GM23338 (cell line): ENCODE data around the gene NT5C3B. TPM values are rescaled to one million over a fixed set of nuclear protein-coding genes. Genes with fewer than 3 reads are reported as not detected.
A peak's percentile ranks its signal among the peaks of the same experiment; 100 is the strongest.

Experiments used
- ATAC-seq: fragments of 200-7000 bp; cut with Tn5 transposase; 3 replicates; pipeline ENCODE4 v1.9.1; 2020
- DNase-seq: peaks from one replicate; pipeline ENCODE4 v3.0.0-alpha.2; 2015; ENCODE audit warnings: low spot score
- H2AFZ ChIP-seq: fragments of 200-600 bp; sonication (generic); 2 replicates; pipeline ENCODE4 v1.8.0; 2016; ENCODE audit warnings: antibody characterized with exemption, mild to moderate bottlenecking, moderate library complexity
- H3F3A ChIP-seq: fragments of 200-600 bp; sonication (generic); replicated peaks from 2 replicates; pipeline ENCODE4 v1.8.0; 2017; ENCODE audit warnings: antibody characterized with exemption, mixed run types, low read depth
- H3K27ac ChIP-seq: fragments of 200-600 bp; sonication (generic); 2 replicates; pipeline ENCODE4 v1.6.1; 2016; ENCODE audit warnings: low read depth
- H3K27me3 ChIP-seq: fragments of 200-600 bp; sonication (generic); 2 replicates; pipeline ENCODE4 v1.8.0; 2016; ENCODE audit warnings: mild to moderate bottlenecking, mixed run types, moderate library complexity; ENCODE audit not compliant: insufficient read depth
- H3K36me3 ChIP-seq: fragments of 200-600 bp; sonication (generic); 2 replicates; pipeline ENCODE4 v1.8.0; 2016; ENCODE audit warnings: mild to moderate bottlenecking; ENCODE audit not compliant: insufficient read depth
- H3K4me1 ChIP-seq: fragments of 200-600 bp; sonication (generic); 2 replicates; pipeline ENCODE4 v1.8.0; 2016; ENCODE audit warnings: mild to moderate bottlenecking, moderate library complexity; ENCODE audit not compliant: insufficient read depth
- H3K4me2 ChIP-seq: fragments of 200-600 bp; sonication (generic); 2 replicates; pipeline ENCODE4 v1.7.1; 2017; ENCODE audit warnings: mixed run types
- H3K4me3 ChIP-seq: fragments of 200-600 bp; sonication (generic); 2 replicates; pipeline ENCODE4 v1.6.1; 2016; ENCODE audit warnings: mixed run types
- H3K79me2 ChIP-seq: fragments of 200-600 bp; sonication (generic); replicated peaks from 2 replicates; pipeline ENCODE4 v1.8.0; 2017; ENCODE audit warnings: mild to moderate bottlenecking; ENCODE audit not compliant: insufficient read depth
- H3K9me2 ChIP-seq: fragments of 200-600 bp; sonication (generic); 2 replicates; pipeline ENCODE4 v1.8.0; 2017; ENCODE audit not compliant: insufficient read depth
- H4K20me1 ChIP-seq: fragments of 200-600 bp; sonication (generic); replicated peaks from 2 replicates; pipeline ENCODE4 v1.8.0; 2017; ENCODE audit warnings: mild to moderate bottlenecking; ENCODE audit not compliant: insufficient read depth
- H3K27ac Mint-ChIP-seq: 2 replicates; pipeline ENCODE4 v1.8.0; 2020; ENCODE audit warnings: inconsistent platforms, mild to moderate bottlenecking, moderate library complexity, mixed read lengths
- H3K27me3 Mint-ChIP-seq: 3 replicates; pipeline ENCODE4 v1.8.0; 2022; ENCODE audit warnings: low read depth, mild to moderate bottlenecking, moderate library complexity, mixed read lengths, inconsistent platforms; ENCODE audit not compliant: insufficient read depth, poor library complexity
- H3K36me3 Mint-ChIP-seq: 3 replicates; pipeline ENCODE4 v1.8.0; 2021; ENCODE audit warnings: low read depth, mild to moderate bottlenecking, inconsistent platforms, moderate library complexity, mixed read lengths
- H3K4me1 Mint-ChIP-seq: 3 replicates; pipeline ENCODE4 v1.8.0; 2020; ENCODE audit warnings: mild to moderate bottlenecking, inconsistent platforms, mixed read lengths
- H3K4me3 Mint-ChIP-seq: 3 replicates; pipeline ENCODE4 v1.8.0; 2021; ENCODE audit warnings: moderate library complexity, mild to moderate bottlenecking, inconsistent platforms, mixed read lengths
- H3K9me3 Mint-ChIP-seq: 3 replicates; pipeline ENCODE4 v1.8.0; 2020; ENCODE audit warnings: moderate library complexity, mild to moderate bottlenecking, inconsistent platforms, mixed read lengths
- CREB1 ChIP-seq: fragments of 250-450 bp; sonication (Bioruptor Pico); IDR thresholded peaks from 2 replicates; pipeline ENCODE4 v1.5.0; 2020; ENCODE audit warnings: low read depth, mild to moderate bottlenecking, moderate library complexity
- CTCF ChIP-seq, 2 experiments: fragments of 200-600 bp in 1 of 2; sonication (generic) in 1 of 2; conservative IDR thresholded peaks; 2 replicates each; pipeline versions ENCODE4 v1.5.1 to v1.6.1; 2016 to 2017; ENCODE audit warnings: antibody characterized with exemption in 2 of 2, low read depth in 2 of 2, mild to moderate bottlenecking in 2 of 2, moderate library complexity in 1 of 2
- ETS1 ChIP-seq: IDR thresholded peaks from 2 replicates; pipeline ENCODE4 v1.6.1; 2016; ENCODE audit warnings: antibody characterized with exemption
- EZH2 ChIP-seq: fragments of 200-600 bp; sonication (generic); IDR thresholded peaks from one replicate; pipeline ENCODE4 v1.8.0; 2017; ENCODE audit warnings: antibody characterized with exemption, mild to moderate bottlenecking, low read depth; ENCODE audit not compliant: unreplicated experiment
- EZH2phosphoT487 ChIP-seq: fragments of 200-600 bp; sonication (generic); IDR thresholded peaks from one replicate; pipeline ENCODE4 v1.8.1; 2018; ENCODE audit warnings: antibody characterized with exemption; ENCODE audit not compliant: unreplicated experiment
- JUNB ChIP-seq: IDR thresholded peaks from one replicate; pipeline ENCODE4 v1.6.1; 2016; ENCODE audit warnings: antibody characterized with exemption; ENCODE audit not compliant: unreplicated experiment
- NANOG ChIP-seq: IDR thresholded peaks from 2 replicates; pipeline ENCODE4 v1.6.1; 2016; ENCODE audit warnings: antibody characterized with exemption, borderline replicate concordance
- POLR2AphosphoS5 ChIP-seq: IDR thresholded peaks from 2 replicates; pipeline ENCODE4 v1.6.1; 2016; ENCODE audit warnings: antibody characterized with exemption, low read depth
- REST ChIP-seq: IDR thresholded peaks from one replicate; pipeline ENCODE4 v1.6.1; 2018; ENCODE audit warnings: antibody characterized with exemption; ENCODE audit not compliant: unreplicated experiment
- STAT1 ChIP-seq: IDR thresholded peaks from one replicate; pipeline ENCODE4 v1.6.1; 2016; ENCODE audit warnings: antibody characterized with exemption; ENCODE audit not compliant: unreplicated experiment
- ZNF114 ChIP-seq: fragments of 250-450 bp; sonication (Bioruptor Pico); IDR thresholded peaks from 2 replicates; pipeline ENCODE4 v1.5.0; 2020; ENCODE audit warnings: mild to moderate bottlenecking, moderate library complexity
- ZNF331 ChIP-seq: fragments of 250-450 bp; sonication (Bioruptor Pico); IDR thresholded peaks from 2 replicates; pipeline ENCODE4 v1.5.0; 2020; ENCODE audit warnings: low read depth, mild to moderate bottlenecking, moderate library complexity
- ZNF462 ChIP-seq: fragments of 250-450 bp; sonication (Bioruptor Pico); IDR thresholded peaks from 2 replicates; pipeline ENCODE4 v1.5.0; 2020; ENCODE audit warnings: mild to moderate bottlenecking, moderate library complexity
- polyA plus RNA-seq: library from polyadenylated mRNA; unstranded; fragments of >200 nt; fragmentation: Nextera tagmentation; extraction: Ambion mirVana; gene quantifications from 2 replicates; pipeline ENCODE4 v1.2.1, GENCODE V29; 2016
- total RNA-seq: library from RNA; depleted of rRNA; stranded (reverse); fragments of >200 nt; shearing (Covaris generic); gene quantifications from 2 replicates; pipeline ENCODE4 v1.2.3, GENCODE V29; 2014

NT5C3B gene
- total and polyA plus RNA-seq, 2 experiments from 2014 or later: 58.2 to 78.3 TPM

GRCh38 chr17:41870097-41870496 lies 34.1 kb upstream of the NT5C3B start:
- Mint-ChIP-seq H3K4me1 (no peaks in the 10 kb centered on the region), H3K4me3 (no peak overlapping the region), H3K9me3 (peaks cover 4% of the 10 kb centered on the region; the same call in 2 of the 3 replicates), H3K36me3 (peaks cover 89% of the 10 kb centered on the region), H3K27ac (no peak overlapping the region), H3K27me3 (peaks cover 7% of the 10 kb centered on the region)
- no peak for DNase-seq
- no peaks in the 10 kb centered on the region for H3K27me3 ChIP-seq
- peaks cover 42% of the 10 kb centered on the region for H3F3A ChIP-seq
- H3K27ac ChIP-seq: 0 out of 2 replicates have a peak overlapping the region, but pooled peaks have one; percentile 50
- no peak overlapping the region for H2AFZ ChIP-seq
- no peaks in the 10 kb centered on the region for H3K9me2 ChIP-seq
- no peak overlapping the region for H3K4me3 ChIP-seq
- TF ChIP-seq EZH2phosphoT487 (no peak), REST (no peak), CTCF (conservative IDR thresholded peaks at IDR 0.05; ENCODE audit: low read depth in 2 of 2) (no peak), ZNF462 (CRISPR knock-in tag) (no peak), NANOG (no peak), CREB1 (no peak), ZNF114 (CRISPR knock-in tag) (no peak), POLR2AphosphoS5 (no peak), EZH2 (no peak), STAT1 (no peak), ZNF331 (no peak), JUNB (no peak), ETS1 (no peak)
- peaks cover 78% of the 10 kb centered on the region for H3K36me3 ChIP-seq
- H3K4me2 ChIP-seq: no peak overlapping the region
- H3K4me1 ChIP-seq: no peaks in the 10 kb centered on the region
- H3K79me2 ChIP-seq: no peaks in the 10 kb centered on the region
- peaks cover 8% of the 10 kb centered on the region for H4K20me1 ChIP-seq
- ATAC-seq: no peak
